SK-N-SH treated with all-trans-retinoic acid at 6 μM for 48 hours (cell line): ENCODE measurements around the gene PODXL2.

Source experiments
- ARNTL ChIP-seq: fragments of 450-650 bp; formaldehyde crosslinking; IDR thresholded peaks from 2 replicates; pipeline ENCODE4 v1.5.0; 2020; ENCODE audit warnings: low read depth, mild to moderate bottlenecking, moderate library complexity, borderline replicate concordance
- CSDC2 ChIP-seq: fragments of 250-450 bp; sonication (Bioruptor Pico); IDR thresholded peaks from 2 replicates; pipeline ENCODE4 v1.5.0; 2020; ENCODE audit warnings: mild to moderate bottlenecking, moderate library complexity
- PATZ1 ChIP-seq: fragments of 250-450 bp; sonication (Bioruptor Pico); IDR thresholded peaks from 2 replicates; pipeline ENCODE4 v1.8.0; 2020; ENCODE audit warnings: mild to moderate bottlenecking, moderate library complexity, borderline replicate concordance
- RARB ChIP-seq: fragments of 250-450 bp; sonication (Bioruptor Pico); IDR thresholded peaks from 2 replicates; pipeline ENCODE4 v1.8.0; 2021; ENCODE audit warnings: mild to moderate bottlenecking, moderate library complexity
- TOX ChIP-seq: fragments of 250-450 bp; sonication (Bioruptor Pico); IDR thresholded peaks from 2 replicates; pipeline ENCODE4 v1.8.0; 2021; ENCODE audit warnings: mild to moderate bottlenecking, moderate library complexity, borderline replicate concordance
- ZFP30 ChIP-seq: fragments of 450-650 bp; formaldehyde crosslinking; IDR thresholded peaks from 2 replicates; pipeline ENCODE4 v1.5.0; 2022; ENCODE audit warnings: mild to moderate bottlenecking, moderate library complexity
- ZNF70 ChIP-seq: fragments of 450-650 bp; formaldehyde crosslinking; IDR thresholded peaks from 2 replicates; pipeline ENCODE4 v1.5.0; 2020; ENCODE audit warnings: mild to moderate bottlenecking, moderate library complexity
- TF ChIP-seq, protein P1 (sequence below): fragments of 250-450 bp; sonication (Bioruptor Pico); IDR thresholded peaks from 2 replicates; pipeline ENCODE4 v1.5.1; 2020; ENCODE audit warnings: low read depth, mild to moderate bottlenecking, moderate library complexity
- TF ChIP-seq, protein P2 (sequence below): fragments of 250-450 bp; sonication (Bioruptor Pico); IDR thresholded peaks from 2 replicates; pipeline ENCODE4 v1.8.0; 2021; ENCODE audit warnings: low read depth, mild to moderate bottlenecking, moderate library complexity, borderline replicate concordance

DNA sequence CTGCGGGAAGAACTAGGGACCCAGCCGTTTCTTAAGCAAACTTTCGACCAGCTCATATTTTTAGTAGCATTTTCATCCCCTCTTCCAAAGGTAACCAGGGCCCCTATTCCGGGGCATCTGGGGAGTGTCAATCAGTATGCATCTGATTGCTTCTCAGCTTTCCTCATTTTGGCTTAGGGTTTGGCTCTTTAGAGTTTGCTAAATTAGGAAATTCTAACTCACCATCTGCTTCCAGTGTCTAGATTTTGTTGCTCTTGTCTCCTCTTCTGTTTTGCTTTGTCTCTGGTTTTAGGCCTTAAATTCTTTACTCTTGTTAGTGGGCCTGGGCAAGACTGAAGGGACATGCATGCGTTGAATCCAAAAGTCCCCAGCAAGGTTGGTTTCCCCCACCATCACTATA, 34.2 kb downstream of the PODXL2 start:
- no peak for TF ChIP-seq PATZ1
- TF ChIP-seq ZNF70 = no peak
- no peak for TF ChIP-seq ZFP30 (CRISPR knock-in tag)
- no peak for TF ChIP-seq ARNTL (CRISPR knock-in tag)
- TF ChIP-seq CSDC2 (CRISPR knock-in tag) = no peak
- TF ChIP-seq, protein P1, sequence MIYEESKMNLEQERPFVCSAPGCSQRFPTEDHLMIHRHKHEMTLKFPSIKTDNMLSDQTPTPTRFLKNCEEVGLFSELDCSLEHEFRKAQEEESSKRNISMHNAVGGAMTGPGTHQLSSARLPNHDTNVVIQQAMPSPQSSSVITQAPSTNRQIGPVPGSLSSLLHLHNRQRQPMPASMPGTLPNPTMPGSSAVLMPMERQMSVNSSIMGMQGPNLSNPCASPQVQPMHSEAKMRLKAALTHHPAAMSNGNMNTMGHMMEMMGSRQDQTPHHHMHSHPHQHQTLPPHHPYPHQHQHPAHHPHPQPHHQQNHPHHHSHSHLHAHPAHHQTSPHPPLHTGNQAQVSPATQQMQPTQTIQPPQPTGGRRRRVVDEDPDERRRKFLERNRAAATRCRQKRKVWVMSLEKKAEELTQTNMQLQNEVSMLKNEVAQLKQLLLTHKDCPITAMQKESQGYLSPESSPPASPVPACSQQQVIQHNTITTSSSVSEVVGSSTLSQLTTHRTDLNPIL (CRISPR knock-in tag) = no peak
- TF ChIP-seq, protein P2, sequence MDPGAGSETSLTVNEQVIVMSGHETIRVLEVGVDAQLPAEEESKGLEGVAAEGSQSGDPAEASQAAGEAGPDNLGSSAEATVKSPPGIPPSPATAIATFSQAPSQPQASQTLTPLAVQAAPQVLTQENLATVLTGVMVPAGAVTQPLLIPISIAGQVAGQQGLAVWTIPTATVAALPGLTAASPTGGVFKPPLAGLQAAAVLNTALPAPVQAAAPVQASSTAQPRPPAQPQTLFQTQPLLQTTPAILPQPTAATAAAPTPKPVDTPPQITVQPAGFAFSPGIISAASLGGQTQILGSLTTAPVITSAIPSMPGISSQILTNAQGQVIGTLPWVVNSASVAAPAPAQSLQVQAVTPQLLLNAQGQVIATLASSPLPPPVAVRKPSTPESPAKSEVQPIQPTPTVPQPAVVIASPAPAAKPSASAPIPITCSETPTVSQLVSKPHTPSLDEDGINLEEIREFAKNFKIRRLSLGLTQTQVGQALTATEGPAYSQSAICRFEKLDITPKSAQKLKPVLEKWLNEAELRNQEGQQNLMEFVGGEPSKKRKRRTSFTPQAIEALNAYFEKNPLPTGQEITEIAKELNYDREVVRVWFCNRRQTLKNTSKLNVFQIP (CRISPR knock-in tag) = no peak
- no peak for TF ChIP-seq RARB
- no peak for TF ChIP-seq TOX (CRISPR knock-in tag)
